ENCODE results near the gene FKBP3.
"Not testable (repeated sequence)": the region's sequence is repeated elsewhere in the genome, so short reads cannot be mapped to it uniquely, and the experiment has no call there.

FKBP3 gene

DNA sequence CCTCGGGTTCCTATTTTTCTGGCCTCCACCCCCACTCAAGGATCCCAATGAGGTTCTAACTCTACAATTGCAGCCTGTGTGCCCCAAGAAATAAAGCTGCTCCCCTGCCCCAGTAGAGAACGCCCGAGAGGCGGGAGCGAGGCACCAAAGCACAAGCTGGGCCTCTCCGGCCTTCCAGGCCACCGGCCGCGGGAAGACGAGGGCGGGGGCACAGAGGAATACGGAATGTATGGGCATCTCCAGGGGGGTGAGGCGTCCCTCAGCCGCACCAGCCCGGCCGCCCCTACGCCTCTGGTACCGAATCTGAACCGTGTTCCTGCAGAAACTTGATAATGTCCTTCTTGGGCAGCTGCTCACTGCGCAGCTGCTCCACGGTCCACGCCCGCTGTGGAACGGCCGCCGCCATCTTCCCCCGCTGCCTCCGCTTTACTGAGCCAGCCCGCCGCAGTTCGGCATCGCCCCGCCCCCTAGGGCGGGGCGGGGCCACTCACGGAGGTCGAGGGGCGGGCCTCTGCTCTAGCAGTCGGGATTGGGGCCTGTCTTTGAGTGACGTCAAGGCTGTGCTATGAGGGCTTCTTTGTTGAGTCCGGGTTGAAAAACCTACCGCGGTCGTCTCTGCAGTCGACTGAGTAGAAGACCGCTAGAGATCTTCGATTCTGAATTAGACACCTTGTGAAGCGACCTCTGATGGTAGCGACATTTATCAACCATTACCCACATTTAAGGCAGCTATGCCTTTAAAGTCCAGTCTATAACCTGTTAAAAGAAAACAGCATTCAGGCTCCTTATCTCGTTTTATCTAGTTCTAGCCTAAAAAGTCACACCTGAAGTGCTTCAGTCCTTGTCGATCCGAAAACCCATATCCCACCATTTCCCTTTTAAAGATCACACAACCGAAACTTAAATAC lies at the start of gene FKBP3:
TSS of gene FKBP3 (minus strand) at position 431 of the 908 bp plus-strand sequence. CDS start at position 406, 25 bp downstream.
- peak; percentile 94 for DNase-seq

DNA sequence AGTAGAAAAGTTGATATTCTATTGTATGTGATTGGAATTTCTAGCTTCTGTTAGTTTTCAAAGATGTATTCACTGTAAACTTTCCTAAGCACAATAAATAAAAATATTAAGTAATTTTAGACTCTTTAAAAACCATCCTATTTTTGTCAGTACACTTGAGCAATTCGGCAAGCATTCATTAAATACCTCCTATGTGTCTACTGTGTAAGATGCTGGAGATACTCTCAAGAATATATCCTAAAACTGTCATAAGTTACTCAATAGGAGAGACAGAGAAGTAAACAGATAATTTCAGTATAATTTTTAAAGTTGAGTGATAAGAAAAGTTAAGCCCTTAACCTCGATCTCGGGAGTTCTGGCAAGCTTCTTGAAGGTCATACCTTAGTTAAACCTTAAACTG lies 47.5 kb upstream of the FKBP3 start:
- DNase-seq: no peak

DNA sequence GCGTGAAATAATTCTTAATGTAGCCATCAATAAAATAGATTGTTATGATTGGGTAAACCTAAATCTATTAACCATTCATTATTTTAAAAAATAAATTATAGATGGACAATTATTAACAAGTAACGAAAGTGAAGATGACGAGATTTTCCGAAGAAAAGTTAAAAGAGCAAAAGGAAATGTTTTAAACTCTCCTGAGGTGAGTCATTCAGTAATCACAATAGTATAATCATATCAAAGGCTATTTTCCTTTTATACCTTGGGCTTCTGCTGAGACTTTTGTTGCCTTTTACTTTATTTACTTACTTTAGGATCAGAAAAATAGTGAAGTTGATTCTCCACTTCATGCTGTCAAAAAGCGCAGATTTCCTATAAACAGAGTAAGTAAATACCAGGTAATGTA lies 47.0 kb upstream of the FKBP3 start:
- DNase-seq: no peak

DNA sequence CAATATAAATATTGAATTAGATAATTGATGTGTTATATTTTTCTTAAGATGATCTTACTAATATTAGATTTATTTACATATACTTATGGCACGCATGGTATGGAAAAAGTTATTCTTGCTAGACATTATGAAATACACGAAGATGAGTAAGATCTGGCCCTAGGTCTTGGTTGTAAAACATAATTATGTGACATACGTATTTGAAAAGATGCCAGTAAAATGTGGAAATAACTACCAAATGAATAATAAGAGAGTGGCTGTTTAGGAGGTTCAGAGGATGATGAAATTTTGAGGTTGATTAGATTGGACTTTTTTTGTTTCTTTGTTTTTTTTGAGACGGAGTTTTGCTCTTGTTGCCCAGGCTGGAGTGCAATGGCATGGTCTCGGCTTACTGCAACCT lies 42.8 kb upstream of the FKBP3 start:
- DNase-seq: no peak

DNA sequence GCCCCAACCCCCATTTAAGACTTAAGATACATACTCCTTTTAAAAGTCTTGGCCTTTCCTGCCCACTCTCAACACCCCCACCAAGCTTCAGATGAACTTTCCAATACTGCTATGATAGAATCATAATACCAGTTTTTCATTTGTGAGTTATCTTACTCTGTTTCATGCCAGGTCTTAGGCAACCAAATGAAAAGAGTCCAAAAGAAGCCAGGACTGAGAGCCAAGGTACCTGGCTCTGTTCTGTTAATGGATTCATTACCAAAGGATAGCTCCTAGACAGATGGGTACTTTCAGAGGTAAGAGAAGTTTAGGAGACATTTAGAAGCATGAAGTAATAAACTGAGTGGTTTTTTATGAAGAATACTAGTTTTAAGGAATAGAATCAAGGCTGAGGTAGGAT lies 35.6 kb upstream of the FKBP3 start:
- DNase-seq: no peak

DNA sequence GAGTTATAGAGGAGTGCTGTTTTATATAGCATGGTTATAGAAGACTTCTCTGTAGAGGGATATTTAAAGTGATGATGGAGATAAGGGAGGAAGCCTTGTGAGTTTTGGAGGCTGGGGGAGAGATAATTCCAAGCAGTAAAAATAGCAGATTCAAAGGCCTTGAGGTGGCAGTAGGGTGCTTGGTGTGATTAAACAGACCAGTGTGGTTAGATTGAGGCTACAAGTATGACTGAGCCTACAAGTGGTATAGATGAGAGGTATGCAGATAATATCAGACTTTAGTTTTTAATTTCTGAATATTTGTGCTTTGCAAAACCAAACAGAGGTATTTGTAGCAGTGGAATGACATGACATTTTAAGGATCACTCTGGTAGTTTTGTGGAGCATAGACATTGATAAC lies 21.8 kb upstream of the FKBP3 start:
- DNase-seq: no peak

DNA sequence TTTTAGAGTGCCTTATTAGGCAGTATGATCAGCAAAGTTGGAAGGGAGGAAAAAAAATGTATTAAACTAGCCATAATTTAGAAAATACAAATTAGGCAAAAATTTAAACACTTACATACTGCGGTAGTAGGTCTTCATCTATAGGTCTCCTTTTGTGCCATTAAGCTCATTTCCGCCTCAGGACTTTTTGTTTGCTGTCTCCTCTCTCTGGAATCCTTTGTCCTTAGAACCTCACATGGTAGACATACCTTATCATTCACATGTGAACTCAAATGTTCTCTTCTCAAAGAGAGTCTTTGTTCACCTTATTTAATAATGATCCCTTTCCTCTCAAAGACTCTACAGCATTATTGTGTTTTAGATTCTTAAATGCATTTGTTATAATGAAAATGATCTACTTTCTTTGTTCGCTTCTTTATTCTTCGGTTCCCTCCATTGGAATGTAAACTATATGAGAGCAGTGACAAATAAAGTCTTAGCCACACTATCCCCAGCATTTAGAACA lies 16.2 kb upstream of the FKBP3 start:
- no peak for DNase-seq

DNA sequence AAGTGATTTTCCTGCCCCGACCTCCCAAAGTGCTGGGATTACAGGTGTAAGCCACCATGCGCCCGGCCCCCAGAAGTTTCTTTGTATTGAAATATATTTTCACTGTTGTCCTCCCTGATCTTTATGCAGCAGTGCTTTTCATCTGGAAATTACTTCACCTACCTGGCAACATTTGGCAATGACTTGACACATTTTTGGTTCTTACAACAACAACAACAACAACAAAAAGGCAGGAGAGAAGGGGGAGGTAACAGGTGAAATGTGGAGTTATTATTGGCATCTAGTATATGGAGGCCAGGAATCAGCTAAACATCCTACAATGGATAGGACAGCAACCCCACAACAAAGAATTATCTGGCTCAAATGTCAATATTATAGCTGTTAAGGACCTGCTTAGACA lies 15.3 kb upstream of the FKBP3 start:
- no peak for DNase-seq

DNA sequence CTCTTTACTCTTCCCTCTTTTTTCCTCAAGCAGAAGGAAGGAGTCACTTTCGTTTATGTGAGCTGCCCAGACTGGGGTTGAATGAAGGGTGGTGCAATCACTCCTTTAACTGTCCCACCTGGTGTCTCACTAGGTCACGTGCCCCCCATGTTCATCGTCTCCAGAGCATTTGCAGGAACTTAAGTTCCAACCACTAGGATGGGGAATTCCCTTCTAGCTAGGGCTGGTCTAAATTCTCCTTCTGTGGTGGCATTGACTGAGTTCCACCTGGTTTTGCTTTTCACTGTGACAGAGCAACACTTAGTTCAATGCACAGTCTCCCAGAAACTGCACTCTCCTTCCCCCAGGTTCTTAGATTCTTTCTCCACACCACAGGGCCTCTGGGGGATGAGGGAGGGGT lies 10.9 kb upstream of the FKBP3 start:
- no peak for DNase-seq

DNA sequence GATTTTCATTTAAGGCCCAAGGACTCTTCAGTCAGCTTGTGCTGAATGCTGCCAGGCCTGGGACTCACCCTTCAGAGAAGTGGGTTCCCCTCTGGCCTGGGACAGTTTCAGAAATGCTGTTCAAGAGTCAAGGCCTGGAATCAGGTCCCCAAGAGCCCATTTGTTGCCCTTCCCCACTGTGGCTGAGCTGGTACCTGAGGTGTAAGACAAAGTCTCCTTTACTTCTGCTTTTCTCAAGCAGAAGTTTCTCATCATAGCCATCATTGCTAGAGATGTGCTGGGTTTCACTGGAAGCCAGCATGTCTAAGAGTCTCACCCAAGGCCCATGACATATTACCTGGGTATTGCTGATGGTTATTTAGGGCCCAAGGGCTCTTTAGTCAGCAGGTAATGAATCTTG lies 10.4 kb upstream of the FKBP3 start:
- DNase-seq: no peak

DNA sequence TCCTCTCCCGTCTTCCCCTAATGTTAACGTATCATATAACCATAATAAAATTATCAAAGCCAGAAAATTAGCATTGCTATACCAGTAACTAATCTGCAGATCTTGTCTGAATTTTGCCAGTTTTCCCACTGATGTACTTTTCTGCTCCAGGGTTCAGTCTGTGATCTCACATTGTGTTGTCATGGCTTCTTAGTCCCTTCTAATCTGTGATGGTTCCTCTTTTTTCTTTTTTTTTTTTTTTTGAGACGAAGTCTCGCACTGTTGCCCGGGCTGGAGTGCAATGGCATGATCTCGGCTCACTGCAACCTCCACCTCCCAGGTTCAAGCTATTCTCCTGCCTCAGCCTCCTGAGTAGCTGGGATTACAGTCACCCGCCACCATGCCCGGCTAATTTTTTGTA lies 7.8 kb upstream of the FKBP3 start:
- DNase-seq: not testable (repeated sequence)

DNA sequence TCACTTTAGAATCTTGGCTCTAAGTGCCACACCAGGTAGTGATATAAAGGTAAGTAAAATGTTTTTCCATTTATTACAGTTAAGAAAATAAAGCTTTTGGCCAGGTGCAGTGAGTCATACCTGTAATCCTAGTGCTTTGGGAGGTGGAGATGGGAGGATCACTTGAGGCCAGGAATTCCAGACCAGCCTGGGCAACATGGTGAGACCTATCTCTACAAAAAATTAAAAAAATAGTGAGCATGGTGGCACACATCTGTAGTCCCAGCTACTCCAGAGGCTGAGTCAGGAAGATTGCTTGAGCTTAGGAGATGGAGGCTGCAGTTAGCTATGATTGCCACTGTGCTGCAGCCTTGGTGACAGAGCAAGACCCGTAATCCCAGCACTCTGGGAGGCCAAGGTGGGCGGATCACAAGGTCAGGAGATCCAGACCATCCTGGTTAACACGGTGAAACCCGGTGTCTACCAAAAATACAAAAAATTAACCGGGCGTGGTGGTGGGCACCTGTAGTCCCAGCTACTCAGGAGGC lies 6.4 kb upstream of the FKBP3 start:
- DNase-seq: no peak

DNA sequence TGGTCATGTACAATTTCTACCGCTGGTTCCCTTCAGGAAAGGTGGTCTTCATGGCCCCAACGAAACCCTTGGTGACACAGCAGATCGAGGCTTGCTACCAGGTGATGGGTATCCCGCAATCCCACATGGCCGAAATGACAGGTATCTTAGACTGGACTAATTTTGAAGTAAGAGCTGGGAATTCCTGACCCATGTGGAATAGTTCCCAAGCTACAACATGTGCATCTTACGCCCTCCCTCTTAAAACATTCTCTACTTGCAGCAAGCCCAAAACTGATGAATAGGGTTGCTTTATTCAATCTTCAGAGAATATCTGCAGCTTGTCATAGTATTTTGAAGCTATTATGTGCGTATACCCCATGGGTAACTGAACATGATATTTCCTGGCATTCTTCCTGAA lies 2.1 kb upstream of the FKBP3 start:
- DNase-seq: no peak

DNA sequence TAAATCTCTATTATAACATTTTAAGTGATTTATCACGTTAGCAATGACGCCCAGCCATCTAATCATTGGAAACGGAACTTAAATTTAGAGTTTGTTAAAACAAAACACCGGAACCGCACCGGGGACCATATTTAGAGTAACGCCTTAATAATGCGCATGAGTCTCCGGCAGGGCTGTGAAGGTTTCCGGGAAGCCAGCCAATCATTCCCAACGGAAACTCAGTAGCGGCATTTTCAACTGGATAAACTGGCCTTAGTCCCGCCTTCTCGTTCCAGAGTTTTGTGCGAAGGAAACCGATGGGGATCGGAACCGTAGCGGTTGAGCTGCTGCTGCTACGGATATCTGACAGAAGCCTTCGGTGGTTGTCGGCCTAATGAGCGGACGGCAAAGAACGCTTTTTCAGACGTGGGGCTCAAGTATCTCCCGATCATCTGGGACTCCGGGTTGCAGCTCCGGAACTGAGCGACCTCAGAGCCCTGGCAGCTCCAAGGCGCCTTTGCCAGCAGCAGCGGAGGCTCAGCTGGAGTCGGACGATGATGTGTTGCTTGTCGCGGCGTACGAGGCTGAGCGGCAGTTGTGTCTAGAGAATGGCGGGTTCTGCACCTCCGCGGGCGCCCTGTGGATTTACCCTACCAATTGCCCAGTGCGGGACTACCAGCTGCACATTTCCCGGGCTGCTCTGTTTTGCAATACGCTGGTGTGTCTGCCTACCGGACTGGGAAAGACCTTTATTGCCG lies 1.5 kb upstream of the FKBP3 start, which contains the start of gene FANCM:
TSS of gene FANCM (plus strand) at position 272 of the 737 bp plus-strand sequence. CDS start at position 374, 102 bp downstream.
- DNase-seq: peak; percentile 88

DNA sequence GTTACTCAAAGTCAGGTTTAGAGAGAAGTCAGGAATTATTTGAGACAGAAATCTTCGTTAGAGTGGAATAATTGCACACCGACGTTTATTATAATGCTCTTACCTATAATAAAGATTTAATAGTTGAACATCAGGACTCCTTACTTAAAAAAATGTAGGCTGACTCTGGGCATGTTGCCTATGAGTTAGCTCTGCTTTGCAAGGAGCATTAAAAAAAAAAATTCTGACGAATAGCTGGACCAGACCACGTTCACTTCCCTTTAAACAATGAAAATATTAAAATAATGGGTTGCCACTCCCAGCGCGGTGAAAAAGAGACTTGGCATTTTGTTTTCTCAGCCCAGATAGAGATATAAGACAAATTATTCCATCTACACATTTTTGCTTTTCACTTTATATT lies 875 bp upstream of the FKBP3 start:
- DNase-seq: no peak

DNA sequence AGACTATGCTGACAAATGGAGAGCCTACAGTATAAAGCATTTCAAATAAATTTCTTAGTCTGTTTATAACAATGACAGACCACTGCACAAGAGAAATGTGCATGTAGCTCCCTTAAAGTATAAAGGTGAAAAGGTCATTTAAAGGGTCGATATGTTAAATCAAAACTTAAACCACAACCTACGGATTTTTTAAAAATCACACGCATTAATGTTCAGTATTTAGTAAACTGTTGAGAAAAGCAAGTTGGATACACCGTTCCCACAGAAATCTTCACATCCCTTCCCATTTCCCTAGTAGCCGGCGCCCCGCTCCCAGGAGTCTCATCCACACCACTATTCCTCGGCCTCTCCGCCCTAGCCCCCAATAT lies 614 bp downstream of the FKBP3 start:
- no peak for DNase-seq

DNA sequence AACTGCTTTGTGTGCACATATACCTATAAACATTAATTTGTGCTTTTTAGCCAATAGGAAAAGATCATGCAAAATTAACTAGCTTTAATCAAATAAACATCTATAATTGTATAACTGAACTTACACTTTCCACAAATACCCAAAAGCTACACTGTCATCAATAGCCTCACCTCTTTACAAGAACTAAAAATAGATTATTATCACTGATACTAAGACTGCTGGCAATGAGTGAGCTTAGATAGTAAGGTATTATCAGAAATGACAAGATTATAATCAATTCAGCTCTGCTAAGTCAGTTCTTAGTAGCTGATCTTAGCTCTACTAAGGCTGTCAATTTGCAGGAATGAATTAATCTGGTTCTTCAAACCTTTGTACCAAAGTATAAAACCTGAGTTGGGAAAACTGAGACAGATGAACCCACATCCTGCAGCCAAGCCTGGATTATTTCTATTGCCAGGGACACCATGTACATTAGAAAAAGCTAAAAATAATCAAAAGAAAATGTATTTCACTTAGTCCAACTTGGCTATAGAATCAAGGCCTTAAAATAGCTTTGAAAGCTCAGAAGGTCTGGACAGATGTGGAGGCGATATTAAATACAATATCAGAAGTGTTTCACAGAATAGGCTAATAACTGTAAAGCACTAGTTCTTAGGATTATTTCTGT lies 5.2 kb downstream of the FKBP3 start:
- no peak for DNase-seq

DNA sequence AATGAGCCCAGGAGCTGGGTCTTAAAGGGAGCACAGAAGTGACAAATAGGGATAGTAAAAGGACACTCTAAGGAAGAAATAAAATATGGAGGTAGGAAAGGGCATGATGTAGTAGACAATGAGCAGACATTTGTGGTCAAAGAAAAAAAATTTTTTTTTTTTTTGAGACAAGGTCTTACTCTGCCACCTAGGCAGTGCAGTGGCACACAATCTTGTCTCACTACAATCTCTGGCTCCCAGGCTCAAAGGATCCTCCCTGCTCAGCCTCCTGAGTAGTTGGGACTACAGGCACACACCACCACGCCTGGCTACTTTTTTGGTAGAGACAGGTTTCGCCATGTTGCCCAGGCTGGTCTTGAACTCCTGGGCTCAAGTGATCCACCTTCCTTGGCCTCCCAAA lies 8.5 kb downstream of the FKBP3 start:
- no peak for DNase-seq

DNA sequence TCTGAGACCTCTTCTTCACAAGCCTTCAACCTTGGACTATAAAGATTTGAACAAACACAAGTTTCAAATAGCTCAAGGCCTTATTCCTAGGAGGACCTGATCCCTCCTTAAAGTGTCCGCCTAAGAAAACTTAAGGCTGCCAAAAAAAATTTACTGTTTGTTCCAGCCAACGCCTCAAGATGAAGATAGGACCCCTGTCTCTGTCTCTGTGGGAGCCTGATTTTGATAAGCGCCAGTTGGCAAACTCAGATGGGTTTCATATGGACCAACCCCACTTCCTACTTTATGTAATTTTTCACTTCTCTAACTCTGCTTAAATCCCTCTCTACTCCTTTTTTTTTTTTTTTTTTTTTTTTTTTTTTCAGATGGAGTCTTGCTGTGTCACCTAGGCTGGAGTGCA lies 11.0 kb downstream of the FKBP3 start:
- no peak for DNase-seq

DNA sequence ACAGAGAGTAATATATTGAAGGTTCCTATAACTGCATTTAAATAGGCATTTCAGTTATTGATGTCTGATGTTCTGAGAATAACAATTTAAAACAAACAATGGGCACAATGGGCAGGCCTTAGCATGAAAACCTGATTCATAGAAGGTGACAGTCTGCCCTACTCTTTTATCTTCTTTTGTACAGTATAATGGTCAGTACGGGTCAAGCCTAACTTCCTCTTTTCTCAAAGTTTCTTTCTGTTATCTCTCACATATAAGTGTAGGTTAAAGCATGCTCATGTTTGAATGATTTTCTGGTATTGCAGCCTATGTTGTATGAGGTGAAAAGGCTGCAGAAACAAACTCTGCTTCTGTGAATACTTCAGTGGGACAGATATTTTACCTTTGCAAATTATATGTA lies 14.2 kb downstream of the FKBP3 start:
- DNase-seq: no peak

DNA sequence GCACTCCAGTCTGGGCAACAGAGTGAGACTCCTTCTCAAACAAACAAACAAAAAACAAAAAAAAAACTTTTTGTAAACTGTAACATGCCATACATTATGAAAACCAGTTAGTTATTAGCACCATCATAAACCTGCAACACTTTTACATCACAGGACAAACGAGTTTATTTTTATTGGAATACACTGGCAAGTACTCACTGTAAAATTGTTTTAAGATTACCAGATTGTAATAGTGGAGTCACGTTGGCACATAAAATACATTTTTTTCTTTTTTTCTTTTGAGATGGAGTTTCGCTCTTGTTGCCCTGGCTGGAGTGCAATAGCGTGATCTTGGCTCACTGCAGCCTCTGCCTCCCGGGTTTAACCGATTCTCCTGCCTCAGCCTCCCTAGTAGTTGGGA lies 15.7 kb downstream of the FKBP3 start:
- no peak for DNase-seq

DNA sequence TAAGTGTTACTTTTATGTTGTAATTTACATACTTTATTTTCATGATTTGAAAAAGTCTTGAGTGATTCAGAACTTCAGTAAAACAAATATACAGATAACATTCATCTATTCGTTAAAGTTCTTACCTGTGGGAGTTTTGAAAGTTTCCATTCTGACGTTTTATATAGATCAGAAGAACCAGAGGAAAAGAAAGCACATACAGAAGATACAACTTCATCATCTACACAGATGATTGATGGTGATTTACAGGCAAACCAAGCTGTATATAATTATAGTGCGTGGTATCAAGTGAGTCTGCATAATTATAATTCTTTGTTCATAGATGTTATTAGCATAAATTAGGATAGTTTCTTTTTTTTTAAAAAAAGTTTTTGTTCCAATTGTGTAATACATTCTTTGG lies 20.0 kb downstream of the FKBP3 start:
- no peak for DNase-seq

All from CD4-positive, alpha-beta T cell treated with Interleukin-17A for 4 hours (primary cell).